GM18858 (cell line): ENCODE results near the gene SCARF2.
"Not testable (repeated sequence)": the region's sequence is repeated elsewhere in the genome, so short reads cannot be mapped to it uniquely, and the experiment has no call there.

ENCODE experiments used
- ATAC-seq: cut with Tn5 transposase; IDR thresholded peaks from one replicate; pipeline ENCODE4 v1.9.1; 2021; ENCODE audit not compliant: unreplicated experiment

SCARF2 gene

DNA sequence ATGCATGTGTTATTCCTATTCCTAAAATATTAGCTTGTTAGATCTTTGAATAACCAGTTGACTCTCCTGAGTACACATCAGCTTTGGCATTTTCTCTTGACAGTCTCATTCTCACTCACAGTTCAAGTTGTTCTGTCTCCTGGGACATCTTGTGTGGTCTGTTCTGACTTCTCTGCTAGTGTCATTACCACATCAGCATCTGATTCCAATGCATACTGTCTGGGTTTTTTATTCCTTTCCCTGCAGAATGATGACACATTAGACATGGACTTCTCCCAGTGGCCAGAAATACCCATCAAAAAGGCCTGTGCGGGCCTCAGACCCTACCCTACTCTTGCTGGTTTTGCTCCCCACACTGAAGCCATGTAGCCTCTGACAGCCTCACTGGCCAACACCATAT is 41.0 kb downstream of the SCARF2 start:
- ATAC-seq, result no peak

DNA sequence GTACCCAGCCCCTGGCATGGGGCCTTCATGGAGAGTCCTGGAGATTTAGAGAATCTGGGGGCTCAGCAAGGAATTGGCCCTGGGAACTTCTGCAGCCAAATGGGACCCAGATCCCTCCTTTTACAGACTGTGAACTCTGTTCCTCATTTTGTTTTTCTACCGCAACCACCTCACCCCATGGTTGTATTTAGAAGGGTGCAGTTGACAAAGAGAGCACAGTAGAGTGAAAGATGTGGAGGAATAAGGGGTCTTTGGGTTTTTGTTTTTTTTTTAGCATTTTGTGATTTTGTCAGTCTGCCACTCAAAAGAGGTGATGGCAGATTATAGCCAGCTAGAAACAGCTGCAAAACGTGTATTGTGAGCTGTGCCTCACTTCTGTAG is 41.7 kb downstream of the SCARF2 start:
- ATAC-seq, result no peak

DNA sequence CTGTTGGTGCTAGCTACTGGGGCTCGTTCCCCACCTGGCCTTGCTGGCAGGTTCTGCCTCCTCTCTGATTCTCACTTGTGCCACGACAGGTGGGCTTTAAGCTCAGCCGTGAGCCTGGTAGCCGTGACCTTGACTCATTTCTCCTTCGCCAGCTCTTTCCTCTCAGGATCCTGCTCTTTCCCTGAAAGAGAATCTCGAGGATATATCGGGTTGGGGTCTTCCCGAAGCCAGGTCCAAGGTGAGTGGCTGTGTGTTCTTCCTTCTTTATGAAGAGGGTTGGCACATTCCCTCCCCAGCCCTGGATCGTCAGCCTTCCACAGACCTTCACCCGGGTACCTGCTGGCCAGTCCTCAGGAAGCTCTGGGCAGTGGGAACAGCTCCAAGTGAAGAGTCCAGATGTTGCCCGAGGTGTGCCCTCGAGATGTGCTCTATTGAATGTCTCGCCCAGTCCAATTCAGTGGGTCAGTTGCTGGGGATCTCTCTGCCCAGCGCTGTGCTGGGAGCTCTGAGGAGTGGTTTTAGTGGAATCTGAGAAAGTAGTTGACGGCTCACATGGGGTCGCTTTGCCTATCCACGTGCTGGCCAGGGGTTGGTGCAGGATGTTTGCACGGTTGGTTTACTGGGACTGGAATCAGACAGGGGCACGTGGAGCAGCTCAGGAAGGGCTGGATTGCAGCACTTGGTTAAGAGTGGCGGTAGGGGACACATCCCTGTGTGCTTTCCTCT is 42.3 kb downstream of the SCARF2 start:
- no peak for ATAC-seq

DNA sequence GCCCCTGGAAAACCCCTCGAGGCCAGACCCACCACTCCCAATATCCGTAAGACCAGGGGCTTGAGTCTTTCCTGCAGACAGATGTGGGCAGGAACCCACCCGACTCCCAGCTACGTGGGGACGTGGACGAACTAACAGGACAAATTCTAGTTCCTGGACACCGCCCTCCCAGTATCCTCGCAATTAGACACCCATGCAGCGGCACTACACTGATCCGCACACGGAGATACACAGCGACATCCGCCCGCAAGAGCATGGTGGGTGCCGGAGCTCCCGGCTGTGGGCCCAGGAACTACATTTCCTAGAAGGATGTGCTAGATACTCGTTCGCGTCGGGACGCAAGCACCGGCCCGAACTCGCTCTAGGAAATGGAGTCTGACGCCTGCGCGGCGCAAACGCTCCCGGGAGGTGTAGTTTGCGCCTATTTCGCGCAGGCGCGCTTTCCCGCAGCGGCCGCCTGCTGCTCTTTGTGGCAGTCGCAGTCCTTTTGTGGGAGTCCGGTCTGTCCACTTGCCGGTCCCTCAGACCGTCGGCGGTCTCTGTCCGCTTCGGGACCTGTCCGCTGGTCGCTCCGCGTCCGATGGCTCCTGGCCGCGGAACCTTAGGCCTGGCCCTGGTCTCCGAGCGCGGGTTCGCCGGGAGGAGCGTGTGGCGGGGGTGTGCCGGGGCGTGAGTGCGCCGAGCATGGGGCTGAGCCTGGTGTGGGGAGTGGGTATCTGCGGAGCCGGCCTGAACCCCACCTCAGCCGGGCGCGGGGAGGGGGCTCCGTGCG is 43.7 kb downstream of the SCARF2 start, which contains the start of gene ZNF74:
ZNF74 (plus strand) TSS at position 447 of the 772 bp plus-strand sequence. CDS start 478 bp downstream, outside the sequence.
- peak; percentile 61 for ATAC-seq

DNA sequence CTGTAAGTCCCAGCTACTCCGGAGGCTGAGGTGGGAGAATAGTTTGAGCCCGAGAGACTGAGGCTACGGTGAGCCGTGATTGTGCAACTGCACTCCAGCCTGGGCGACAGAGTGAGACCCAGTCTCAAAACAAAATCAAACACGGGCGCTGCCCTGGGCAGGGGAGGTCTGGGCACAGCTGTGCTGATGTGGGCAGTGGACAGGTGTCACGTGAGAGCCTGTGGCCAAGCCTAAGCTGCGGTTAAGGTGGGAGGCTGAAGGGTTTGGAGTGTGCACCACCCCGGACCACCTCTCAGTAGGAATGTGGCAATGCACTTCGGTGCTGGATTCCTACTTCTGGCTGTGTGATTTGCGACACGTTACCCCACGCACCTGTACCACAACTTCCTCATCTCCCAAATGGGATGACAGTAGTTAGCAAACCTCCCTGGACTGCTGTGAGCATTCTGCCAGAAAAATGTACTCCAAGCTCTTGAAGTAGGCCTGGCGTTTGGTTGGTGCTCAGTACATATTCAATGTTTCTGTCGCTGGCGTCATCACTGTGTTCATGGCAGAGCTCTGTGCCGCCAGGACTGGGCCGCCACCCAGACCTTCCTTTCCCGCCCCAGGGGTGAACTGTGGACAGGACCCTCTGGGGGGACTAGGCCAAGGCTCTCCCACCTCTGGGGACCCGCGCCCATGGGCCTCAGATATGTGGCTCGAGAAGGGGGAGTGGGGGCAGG is 44.5 kb downstream of the SCARF2 start:
- no peak for ATAC-seq

DNA sequence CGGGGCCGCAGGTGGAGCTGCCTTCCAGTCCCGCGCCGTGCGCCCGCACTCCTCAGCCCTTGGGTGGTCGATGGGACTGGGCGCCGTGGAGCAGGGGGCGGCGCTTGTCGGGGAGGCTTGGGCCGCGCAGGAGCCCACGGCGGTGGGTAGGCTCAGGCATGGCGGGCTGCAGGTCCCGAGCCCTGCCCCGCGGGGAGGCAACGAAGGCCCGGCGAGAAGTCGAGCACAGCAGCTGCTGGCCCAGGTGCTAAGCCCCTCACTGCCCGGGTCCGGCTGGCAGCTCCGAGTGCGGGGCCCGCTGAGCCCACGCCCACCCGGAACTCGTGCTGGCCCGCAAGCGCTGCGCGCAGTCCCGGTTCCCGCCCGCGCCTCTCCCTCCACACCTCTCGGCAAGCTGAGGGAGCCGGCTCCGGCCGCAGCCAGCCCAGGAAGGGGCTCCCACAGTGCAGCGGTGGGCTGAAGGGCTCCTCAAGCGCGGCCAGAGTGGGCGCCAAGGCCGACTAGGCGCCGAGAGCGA is 45.2 kb downstream of the SCARF2 start:
- not testable (repeated sequence) for ATAC-seq

DNA sequence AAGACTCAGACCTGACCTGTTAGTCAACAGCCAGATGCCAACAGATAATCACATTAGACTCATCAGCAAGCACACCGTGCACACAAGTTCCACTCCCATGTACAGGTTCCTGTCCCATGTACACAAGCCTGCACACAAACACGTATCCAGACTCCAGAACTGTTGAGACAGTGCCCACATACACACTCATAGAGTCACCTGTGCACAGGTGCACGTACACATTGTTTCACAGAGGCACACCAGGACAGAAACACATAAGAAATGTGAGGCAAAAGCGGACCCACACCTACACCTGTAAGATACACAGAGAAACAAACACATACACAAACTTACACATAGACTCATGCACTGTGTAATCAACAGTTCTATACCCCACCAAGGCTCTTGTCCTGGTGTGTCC is 46.4 kb downstream of the SCARF2 start:
- no peak for ATAC-seq

DNA sequence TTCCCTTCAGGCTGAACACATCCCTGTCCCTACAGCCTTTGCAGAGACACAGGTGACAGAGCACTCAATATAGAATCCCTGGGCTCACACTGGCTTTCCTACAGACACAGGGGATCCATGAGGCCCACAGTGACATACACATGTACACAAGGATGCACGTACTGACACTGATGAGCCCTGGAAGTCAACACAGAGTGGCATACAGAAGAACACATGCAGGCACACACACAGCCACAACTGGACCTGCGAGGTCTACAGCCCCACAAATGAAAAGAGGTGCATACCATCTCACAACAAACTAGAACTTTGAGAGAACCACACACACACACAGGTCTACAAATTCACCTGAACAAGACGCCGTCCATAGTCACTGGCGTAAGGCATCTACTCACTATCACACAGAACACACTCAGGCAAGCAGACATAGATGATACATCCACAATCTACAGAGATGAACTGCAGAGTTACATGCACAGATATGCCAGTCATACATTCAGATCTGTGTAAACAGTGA is 47.2 kb downstream of the SCARF2 start:
- ATAC-seq, result no peak

DNA sequence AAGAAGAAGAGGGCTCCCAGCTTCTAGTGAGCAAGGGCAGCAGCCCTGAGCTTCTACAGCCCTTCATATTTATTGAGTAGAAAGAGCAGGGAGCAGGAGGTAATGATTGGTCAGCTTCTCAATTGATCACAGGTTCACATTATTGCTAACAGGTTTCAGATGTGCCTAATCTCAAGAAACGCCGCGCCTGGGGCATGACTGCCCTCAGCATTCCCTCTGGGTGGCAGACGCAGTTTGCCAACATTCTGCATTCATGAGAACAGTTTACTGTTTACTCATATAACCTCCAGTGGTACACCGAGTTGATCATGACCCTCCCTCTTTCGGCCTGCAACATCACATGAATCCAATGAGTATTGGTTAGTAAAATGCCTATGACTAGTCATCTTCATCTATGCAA is 48.3 kb downstream of the SCARF2 start:
- ATAC-seq, result no peak

DNA sequence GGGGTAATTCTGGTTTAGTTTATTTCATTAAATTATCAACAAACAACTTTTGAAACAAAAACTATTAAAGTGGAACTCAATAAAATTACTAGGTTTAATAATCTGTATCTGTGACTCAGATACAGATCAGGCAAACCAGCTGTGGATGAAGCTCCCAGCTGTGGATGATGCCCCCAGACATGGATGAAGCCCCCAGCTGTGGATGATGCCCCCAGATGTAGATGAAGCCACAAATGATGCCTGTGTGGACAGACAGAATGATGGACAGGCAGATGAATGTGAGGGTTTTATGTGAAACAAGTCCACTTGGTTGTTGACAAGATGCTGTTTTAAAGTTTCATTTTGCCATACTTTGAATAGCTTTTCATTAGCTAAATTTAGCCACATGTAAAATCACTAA is 49.4 kb downstream of the SCARF2 start:
- ATAC-seq, result no peak

DNA sequence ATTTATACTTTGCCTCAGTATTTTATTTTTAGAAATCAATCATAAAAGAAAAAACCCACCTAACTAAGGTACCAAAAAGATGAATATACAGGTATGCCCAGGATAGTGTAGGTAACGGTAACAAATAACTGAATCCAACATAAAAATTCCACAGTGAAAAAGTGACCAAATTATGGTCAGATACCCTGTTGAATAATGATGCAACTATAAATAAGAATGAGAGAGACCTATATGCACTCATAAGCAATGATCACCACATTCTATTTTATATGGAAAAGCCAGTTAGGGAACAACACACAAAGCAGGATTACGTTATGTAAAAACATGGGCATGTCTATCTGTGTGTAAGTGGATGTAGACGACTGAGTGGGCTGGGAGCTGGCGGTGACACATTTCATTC is 50.7 kb downstream of the SCARF2 start:
- no peak for ATAC-seq

DNA sequence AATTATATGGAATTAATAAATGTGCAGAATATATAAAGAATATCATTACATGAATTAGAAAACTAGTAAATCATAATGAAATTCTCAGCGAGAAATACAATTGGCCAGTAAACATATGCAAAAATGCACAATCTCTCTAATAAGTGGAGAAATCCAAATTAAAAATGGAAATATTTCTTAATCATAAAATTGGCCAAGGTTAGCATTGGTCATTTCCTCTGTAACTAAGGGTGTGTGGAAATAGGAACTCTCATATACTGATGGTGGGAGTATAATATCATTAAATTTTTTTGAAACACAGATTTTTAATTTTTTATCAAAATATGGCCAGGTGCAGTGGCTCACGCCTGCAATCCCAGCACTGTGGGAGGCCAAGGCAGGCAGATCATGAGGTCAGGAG is 51.3 kb downstream of the SCARF2 start:
- no peak for ATAC-seq

DNA sequence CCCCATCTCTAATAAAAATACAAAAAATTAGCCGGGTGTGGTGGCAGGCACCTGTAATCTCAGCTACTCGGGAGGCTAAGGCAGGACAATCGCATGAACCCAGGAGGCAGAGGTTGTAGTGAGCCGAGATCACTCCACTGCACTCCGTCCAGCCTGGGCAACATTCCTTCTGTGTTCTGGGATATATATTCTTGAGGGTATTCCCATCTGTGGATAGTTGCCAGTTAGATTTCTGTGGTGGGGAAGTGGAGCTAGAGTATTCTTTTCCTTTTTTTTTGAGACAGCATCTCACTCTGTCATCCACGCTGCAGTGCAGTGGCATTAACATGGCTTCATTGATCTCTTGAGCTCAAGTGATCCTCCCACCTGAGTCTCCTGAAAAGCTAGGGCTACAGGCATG is 52.8 kb downstream of the SCARF2 start:
- ATAC-seq, result no peak

DNA sequence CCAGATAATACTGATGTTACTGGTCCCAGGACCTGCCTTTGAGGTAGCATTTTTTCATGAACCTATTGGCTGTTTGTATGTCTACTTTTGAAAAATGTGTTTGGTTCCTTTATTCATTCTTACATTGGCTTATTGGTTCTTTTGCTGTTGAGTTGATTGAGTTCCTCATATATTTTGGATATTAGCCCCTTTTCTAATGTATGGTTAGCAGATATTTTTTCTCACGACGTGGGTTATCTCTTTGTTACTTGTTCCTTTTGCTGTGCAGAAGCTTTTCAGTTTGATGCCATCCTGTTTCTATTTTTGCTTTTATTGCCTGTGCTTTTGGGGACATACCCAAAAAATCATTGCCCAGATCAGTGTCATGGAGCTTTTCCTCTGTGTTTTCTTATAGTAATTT is 53.5 kb downstream of the SCARF2 start:
- ATAC-seq, result no peak

DNA sequence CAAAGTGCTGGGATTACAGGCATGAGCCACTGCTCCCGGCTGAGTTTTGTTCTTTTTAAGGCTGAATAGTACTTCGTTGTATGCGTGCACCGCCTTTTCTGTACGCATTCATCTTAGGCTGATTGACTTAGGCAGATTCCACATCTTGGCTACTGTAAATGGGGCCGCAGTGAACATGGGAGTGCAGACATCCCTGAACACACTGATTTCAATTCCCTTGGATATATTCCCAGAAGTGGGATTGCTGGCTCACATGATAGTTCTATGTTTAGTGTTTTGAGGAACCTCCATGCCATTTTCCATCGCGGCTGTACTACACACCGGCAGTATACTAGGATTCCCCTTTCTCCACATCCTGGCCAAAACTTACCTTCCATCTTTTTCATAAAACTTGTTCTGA is 54.1 kb downstream of the SCARF2 start:
- ATAC-seq, result no peak

DNA sequence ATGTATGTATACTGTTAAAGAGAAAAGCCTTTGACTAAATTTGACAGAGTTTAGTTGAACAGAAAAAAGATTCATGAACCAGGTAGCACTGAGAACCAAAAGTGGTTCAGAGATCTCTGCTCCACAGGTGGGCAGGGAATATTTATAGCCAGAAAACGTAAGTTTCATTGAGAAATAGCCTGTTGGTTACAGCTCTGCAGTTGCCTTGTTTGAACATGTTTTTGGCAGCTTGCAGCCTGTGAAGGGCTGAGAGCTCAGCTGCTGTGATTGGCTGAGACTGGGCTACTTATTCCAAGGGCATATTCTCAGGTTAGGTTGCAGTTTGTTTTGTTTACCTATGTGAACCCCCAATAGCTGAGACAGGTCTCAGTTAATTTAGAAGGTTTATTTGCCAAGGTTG is 57.1 kb downstream of the SCARF2 start:
- ATAC-seq, result no peak

DNA sequence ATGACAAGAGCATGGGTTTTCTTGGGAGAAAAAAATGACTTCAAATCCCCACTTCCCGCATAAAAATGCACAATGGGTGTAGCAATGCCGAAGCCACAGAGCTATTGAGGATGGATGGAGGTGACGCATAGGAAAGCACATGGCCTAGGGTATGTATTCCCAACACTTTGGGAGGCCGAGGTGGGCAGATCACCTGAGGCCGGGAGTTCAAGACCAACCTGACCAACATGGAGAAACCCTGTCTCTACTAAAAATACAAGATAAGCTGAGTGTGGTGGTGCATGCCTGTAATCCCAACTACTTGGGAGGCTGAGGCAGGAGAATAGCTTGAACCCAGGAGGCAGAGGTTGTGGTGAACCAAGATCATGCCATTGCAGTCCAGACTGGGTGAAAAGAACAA is 58.9 kb downstream of the SCARF2 start:
- not testable (repeated sequence) for ATAC-seq

DNA sequence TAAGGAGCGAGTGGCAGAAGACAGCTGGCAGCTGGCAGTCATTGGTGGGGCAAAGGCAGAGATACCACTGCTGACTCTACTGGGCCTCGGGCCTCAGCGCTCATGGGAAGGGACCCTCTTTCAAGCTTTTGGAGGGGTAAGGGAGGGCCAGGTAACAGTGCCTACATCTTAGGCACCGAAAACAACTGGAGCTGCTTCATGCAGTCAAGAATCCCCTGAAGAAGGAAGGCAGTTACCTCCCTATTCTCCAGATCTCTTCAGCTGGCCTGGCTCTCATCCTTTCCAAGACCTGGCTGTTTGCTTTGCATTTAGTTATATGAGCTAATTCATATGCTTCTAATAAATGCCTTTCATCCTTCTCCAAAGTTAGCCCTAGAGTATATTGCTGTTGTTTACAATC is 59.5 kb downstream of the SCARF2 start:
- ATAC-seq, result no peak

DNA sequence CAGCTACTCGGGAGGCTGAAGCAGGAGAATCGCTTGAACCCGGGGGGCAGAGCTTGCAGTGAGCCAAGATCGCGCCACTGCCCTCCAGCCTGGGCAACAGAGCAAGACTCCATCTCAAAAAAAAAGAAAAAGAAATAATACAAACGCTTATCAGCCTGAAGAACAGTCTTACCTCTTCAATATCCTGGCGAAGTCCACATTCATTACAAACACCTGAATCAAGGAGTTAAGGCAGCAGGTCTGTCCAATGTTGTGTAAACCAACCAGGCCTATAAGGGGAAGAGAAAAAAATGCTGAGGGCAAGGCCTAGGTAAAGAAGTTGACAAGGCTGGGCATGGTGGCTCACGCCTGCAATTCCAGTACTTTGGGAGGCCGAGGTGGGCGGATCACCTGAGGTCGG is 60.6 kb downstream of the SCARF2 start:
- not testable (repeated sequence) for ATAC-seq

DNA sequence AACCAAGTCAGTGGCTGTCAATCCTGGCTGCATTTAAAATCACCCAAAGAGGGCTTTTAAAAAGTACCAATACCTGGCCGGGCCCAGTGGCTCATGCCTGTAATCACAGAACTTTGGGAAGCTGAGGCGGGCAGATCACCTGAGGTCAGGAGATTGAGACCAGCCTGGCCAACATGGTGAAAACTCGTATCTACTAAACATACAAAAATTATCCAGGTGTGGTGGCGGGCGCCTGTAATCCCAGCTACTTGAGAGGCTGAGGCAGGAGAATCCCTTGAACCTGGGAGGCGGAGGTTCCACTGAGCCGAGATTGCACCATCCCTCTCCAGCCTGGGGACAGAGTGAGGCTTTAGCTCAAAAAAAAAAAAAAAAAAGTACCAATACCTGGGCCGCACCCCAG is 61.3 kb downstream of the SCARF2 start:
- ATAC-seq, result not testable (repeated sequence)
